Sigmoid colon (tissue), 7 donors: ENCODE measurements around the gene AP3B1. TPM values are rescaled to one million over a fixed set of nuclear protein-coding genes. Genes with fewer than 3 reads are reported as not detected.

Source experiments
- DNase-seq: peaks from one replicate; pipeline ENCODE4 v3.0.0-alpha.2; 2019
- H3K27ac ChIP-seq, 4 donors: fragments of 200-600 bp; sonication (generic); one replicate each; pipeline ENCODE4 v1.5.1; 2016 to 2019; ENCODE audit warnings: mild to moderate bottlenecking in 1 of 4
- H3K27me3 ChIP-seq, 3 donors: fragments of 200-600 bp; sonication (generic); one replicate each; pipeline ENCODE4 v1.5.1; 2019; ENCODE audit warnings: mild to moderate bottlenecking in 1 of 3
- H3K36me3 ChIP-seq, 4 donors: fragments of 200-600 bp; sonication (generic); one replicate each; pipeline ENCODE4 v1.5.1; 2016 to 2019
- H3K4me1 ChIP-seq, 4 donors: fragments of 200-600 bp; sonication (generic); one replicate each; pipeline ENCODE4 v1.5.1; 2017 to 2019
- H3K4me3 ChIP-seq, 4 donors: fragments of 200-600 bp; sonication (generic); one replicate each; pipeline ENCODE4 v1.5.1; 2017 to 2019; ENCODE audit warnings: mild to moderate bottlenecking in 2 of 4, moderate library complexity in 1 of 4
- H3K9me3 ChIP-seq, 4 donors: fragments of 200-600 bp in 3 of 4; sonication (generic) in 3 of 4; one replicate each; pipeline versions ENCODE4 v1.5.1 to v1.6.1; 2013 to 2019
- CTCF ChIP-seq, 4 experiments: fragments of 450-650 bp in 3 of 4; fragments of 200-600 bp in 1 of 4; IDR thresholded peaks; one replicate each; pipeline ENCODE4 v1.5.1; 2016 to 2019; ENCODE audit warnings: antibody characterized with exemption in 4 of 4, mild to moderate bottlenecking in 3 of 4, moderate library complexity in 2 of 4
- EP300 ChIP-seq, 4 donors: sonication (generic); formaldehyde crosslinking; IDR thresholded peaks; one replicate each; pipeline ENCODE4 v1.6.1; 2017; ENCODE audit warnings: antibody characterized with exemption in 4 of 4
- POLR2A ChIP-seq, 2 donors: fragments of 450-650 bp; IDR thresholded peaks; one replicate each; pipeline ENCODE4 v1.6.1; 2016; ENCODE audit warnings: antibody characterized with exemption in 2 of 2, mild to moderate bottlenecking in 2 of 2, moderate library complexity in 2 of 2
- POLR2AphosphoS5 ChIP-seq, 4 donors: sonication (generic); formaldehyde crosslinking; IDR thresholded peaks; one replicate each; pipeline ENCODE4 v1.6.1; 2017; ENCODE audit warnings: antibody characterized with exemption in 4 of 4
- WGBS, 2 donors: extraction: QIAGEN DNeasy Blood & Tissue Kit; methylation state at CpG; one replicate each; pipeline ENCODE4 v1.1.7; 2013; 5-methylcytosine and 5-hydroxymethylcytosine counted together
- intact Hi-C: fragments of 100-400 bp; cut with DNase I; formaldehyde crosslinking; loops from one replicate; pipeline ENCODE4 v1.15.1; 2023
- polyA plus RNA-seq, 3 donors: library from polyadenylated mRNA; stranded (reverse); fragments of 200-250 nt; gene quantifications; one replicate each; pipeline ENCODE4 v1.2.3, GENCODE V29; 2013
- total RNA-seq, 4 donors: library from RNA; depleted of rRNA; stranded (reverse); fragments of >200 nt; gene quantifications; one replicate each; pipeline ENCODE4 v1.1.0, GENCODE V29; 2016
- donor health status: healthy with polysubstance abuse.
- donor health status: Bipolar disorder and iron deficiency.
- donor health status: healthy.

The AP3B1 gene
- total and polyA plus RNA-seq, 7 donors: 26.8 to 48.2 (median 35.1) TPM

- peaks cover 0 to 9% (median 0%) of the 10 kb centered on the region in 4 donors for H3K36me3 ChIP-seq
- intact Hi-C loops: no loop called here
- TF ChIP-seq EP300 (IDR thresholded peaks at IDR 0.05) (no peak), POLR2AphosphoS5 (IDR thresholded peaks at IDR 0.05) (no peak), POLR2A (IDR thresholded peaks at IDR 0.05) (no peak), CTCF (IDR thresholded peaks at IDR 0.05) (peak in 1 of 4 experiments; percentile 17)
Observed at GRCh38 chr5:78162253-78162862, 132.1 kb downstream of the AP3B1 start.

GRCh38 chr5:78157001-78157400, 137.5 kb downstream of the AP3B1 start:
- H3K27ac ChIP-seq: no peak overlapping the region
- WGBS, 2 donors: 100% methylated on average over 1 of the region's 1 CpG
- H3K27me3 ChIP-seq: no peaks in the 10 kb centered on the region
- H3K4me3 ChIP-seq: no peak overlapping the region
- intact Hi-C loops: no loop called here
- no peak for DNase-seq
- H3K9me3 ChIP-seq: no peaks in the 10 kb centered on the region
- peaks cover 3 to 42% (median 9%) of the 10 kb centered on the region in 4 donors for H3K36me3 ChIP-seq
- no peaks in the 10 kb centered on the region for H3K4me1 ChIP-seq
- TF ChIP-seq CTCF (IDR thresholded peaks at IDR 0.05) (no peak), POLR2AphosphoS5 (IDR thresholded peaks at IDR 0.05) (no peak), POLR2A (IDR thresholded peaks at IDR 0.05) (no peak), EP300 (IDR thresholded peaks at IDR 0.05) (no peak)

More at GRCh38 chr5:78162253-78162862, 132.1 kb downstream of the AP3B1 start:
- no peaks in the 10 kb centered on the region for H3K27me3 ChIP-seq
- H3K4me1 ChIP-seq: no peaks in the 10 kb centered on the region
- no peak overlapping the region for H3K4me3 ChIP-seq
- no peak for DNase-seq
- no peak overlapping the region for H3K27ac ChIP-seq
- WGBS, 2 donors: 81 to 91% methylated on average over 3 of the region's 3 CpGs
- no peaks in the 10 kb centered on the region for H3K9me3 ChIP-seq

GRCh38 chr5:78151594-78152271, 142.8 kb downstream of the AP3B1 start:
- H3K36me3 ChIP-seq: peaks cover 3 to 29% (median 9%) of the 10 kb centered on the region in 4 donors
- DNase-seq: no peak
- H3K9me3 ChIP-seq: no peaks in the 10 kb centered on the region
- no peak overlapping the region for H3K27ac ChIP-seq
- H3K4me1 ChIP-seq: no peaks in the 10 kb centered on the region
- no peak for TF ChIP-seq CTCF (IDR thresholded peaks at IDR 0.05)
- no peak for TF ChIP-seq EP300 (IDR thresholded peaks at IDR 0.05)
- TF ChIP-seq POLR2A (IDR thresholded peaks at IDR 0.05): no peak
- no peak for TF ChIP-seq POLR2AphosphoS5 (IDR thresholded peaks at IDR 0.05)
- no peak overlapping the region for H3K4me3 ChIP-seq
- intact Hi-C loops: no loop called here
- H3K27me3 ChIP-seq: no peaks in the 10 kb centered on the region
- 97% methylated on average over 2 of the region's 3 CpGs for WGBS, 2 donors

- Histone ChIP-seq H3K36me3 (peaks cover 0 to 19% (median 6%) of the 10 kb centered on the region in 4 donors), H3K27ac (no peak overlapping the region), H3K4me3 (no peak overlapping the region), H3K4me1 (no peaks in the 10 kb centered on the region), H3K27me3 (no peaks in the 10 kb centered on the region), H3K9me3 (no peaks in the 10 kb centered on the region)
- intact Hi-C loops: no loop called here
- no peak for DNase-seq
- no peak for TF ChIP-seq EP300 (IDR thresholded peaks at IDR 0.05)
- no peak for TF ChIP-seq POLR2AphosphoS5 (IDR thresholded peaks at IDR 0.05)
- TF ChIP-seq CTCF (IDR thresholded peaks at IDR 0.05): no peak
- TF ChIP-seq POLR2A (IDR thresholded peaks at IDR 0.05): no peak
- 58 to 87% methylated on average over 1 of the region's 1 CpG for WGBS, 2 donors
Observed at GRCh38 chr5:78137290-78137689, 157.2 kb downstream of the AP3B1 start.
